Breast epithelium (tissue), 3 donors: ENCODE data around the gene CASKIN1.

Source experiments
- POLR2A ChIP-seq: fragments of 450-650 bp; IDR thresholded peaks from one replicate; pipeline ENCODE4 v1.6.1; 2016; ENCODE audit warnings: antibody characterized with exemption, mild to moderate bottlenecking, moderate library complexity
- TF ChIP-seq, protein P1 (sequence below), 3 donors: fragments of 450-650 bp; IDR thresholded peaks; one replicate each; pipeline ENCODE4 v1.5.1; 2016 to 2017; ENCODE audit warnings: antibody characterized with exemption in 3 of 3, mild to moderate bottlenecking in 3 of 3, moderate library complexity in 3 of 3

DNA sequence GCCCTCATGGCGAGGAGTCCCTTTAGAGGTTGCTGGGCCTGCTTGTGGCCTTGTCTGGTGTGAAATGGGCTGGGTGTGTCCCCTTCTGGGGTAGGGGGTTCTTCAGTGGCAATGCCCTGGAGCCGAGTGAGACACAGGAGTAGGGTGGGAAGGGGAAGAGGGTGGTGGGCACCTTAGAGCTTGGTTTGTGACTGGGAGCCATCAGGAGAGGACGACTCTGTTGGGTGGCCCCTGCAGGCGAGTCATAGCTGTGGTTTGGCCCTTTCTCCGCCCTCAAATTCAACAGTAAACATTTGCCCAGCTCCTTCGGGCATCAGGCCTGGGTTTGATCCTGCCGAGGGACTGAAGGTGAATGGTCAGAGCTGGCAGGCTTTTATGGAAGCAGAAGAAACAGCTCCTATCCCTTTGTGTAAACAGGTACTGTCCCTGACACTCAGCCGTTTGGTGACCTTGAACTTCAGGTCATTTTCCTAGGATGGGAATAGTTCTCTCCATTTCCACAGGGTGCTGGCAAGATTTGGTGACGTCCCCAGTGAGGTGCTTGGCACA lies 29.9 kb upstream of the CASKIN1 start:
- TF ChIP-seq, protein P1, sequence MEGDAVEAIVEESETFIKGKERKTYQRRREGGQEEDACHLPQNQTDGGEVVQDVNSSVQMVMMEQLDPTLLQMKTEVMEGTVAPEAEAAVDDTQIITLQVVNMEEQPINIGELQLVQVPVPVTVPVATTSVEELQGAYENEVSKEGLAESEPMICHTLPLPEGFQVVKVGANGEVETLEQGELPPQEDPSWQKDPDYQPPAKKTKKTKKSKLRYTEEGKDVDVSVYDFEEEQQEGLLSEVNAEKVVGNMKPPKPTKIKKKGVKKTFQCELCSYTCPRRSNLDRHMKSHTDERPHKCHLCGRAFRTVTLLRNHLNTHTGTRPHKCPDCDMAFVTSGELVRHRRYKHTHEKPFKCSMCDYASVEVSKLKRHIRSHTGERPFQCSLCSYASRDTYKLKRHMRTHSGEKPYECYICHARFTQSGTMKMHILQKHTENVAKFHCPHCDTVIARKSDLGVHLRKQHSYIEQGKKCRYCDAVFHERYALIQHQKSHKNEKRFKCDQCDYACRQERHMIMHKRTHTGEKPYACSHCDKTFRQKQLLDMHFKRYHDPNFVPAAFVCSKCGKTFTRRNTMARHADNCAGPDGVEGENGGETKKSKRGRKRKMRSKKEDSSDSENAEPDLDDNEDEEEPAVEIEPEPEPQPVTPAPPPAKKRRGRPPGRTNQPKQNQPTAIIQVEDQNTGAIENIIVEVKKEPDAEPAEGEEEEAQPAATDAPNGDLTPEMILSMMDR (IDR thresholded peaks at IDR 0.05): no peak
- TF ChIP-seq POLR2A: no peak
